HG03521 (cell line): ENCODE measurements around the gene BAG2.

Experiments used
- ATAC-seq: cut with Tn5 transposase; IDR thresholded peaks from one replicate; pipeline ENCODE4 v1.9.1; 2021; ENCODE audit warnings: mild to moderate bottlenecking, moderate library complexity; ENCODE audit not compliant: unreplicated experiment

The BAG2 gene

DNA sequence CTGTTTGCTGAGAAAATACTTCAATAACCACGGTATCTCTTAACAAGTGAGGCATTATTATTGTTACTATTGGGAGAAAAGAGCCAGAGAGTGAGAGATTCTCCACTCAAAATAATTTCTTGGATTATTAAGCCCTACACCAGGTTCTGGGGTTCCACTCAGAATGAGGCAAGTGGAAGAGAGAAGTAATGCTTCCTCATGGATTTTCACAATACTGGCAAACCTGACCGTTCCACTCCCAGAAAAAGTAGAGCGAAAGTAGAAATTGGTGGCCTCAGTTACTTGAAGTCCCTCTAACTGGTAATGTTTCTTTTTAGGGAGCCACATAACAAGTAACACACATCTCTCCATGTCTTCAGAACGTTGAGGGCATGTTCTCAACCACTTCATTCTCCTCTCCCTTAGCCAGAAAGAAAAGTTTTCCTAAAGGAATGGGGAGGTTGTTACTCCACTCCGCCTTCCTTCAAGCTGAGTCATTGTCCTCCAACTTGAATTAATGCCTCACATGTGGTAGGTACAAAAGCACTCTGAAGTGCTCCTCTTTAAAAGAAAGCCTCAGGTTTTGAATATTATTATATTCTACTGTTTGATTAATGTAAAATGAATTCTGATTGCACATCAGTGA is 1.9 kb downstream of the BAG2 start:
- no peak for ATAC-seq

DNA sequence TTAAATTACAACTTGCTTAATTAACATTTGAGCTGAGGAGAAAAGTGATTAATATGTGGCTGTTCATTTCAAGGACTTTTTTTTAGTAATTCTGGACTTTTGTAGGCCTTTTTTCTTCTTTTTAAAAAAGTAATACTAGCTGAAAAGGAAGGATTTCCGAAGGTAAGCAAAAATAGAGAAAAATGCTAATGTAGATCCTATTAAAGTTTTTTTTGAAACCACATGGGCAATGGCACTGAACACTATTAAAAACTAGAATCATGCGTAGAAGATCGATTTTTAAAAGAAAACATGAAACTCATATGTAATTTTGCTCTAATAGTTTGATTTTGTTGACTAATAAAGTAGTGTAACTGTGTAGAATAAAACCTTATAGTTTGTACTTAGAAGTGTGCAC is 2.4 kb downstream of the BAG2 start:
- ATAC-seq = no peak

- no peak for ATAC-seq
Observed at GRCh38 chr6:57177545-57178265, 5.6 kb downstream of the BAG2 start.

GRCh38 chr6:57180596-57180995 is 8.5 kb downstream of the BAG2 start:
- ATAC-seq = no peak

- ATAC-seq = no peak
Observed at GRCh38 chr6:57182017-57182432, 9.9 kb downstream of the BAG2 start.

DNA sequence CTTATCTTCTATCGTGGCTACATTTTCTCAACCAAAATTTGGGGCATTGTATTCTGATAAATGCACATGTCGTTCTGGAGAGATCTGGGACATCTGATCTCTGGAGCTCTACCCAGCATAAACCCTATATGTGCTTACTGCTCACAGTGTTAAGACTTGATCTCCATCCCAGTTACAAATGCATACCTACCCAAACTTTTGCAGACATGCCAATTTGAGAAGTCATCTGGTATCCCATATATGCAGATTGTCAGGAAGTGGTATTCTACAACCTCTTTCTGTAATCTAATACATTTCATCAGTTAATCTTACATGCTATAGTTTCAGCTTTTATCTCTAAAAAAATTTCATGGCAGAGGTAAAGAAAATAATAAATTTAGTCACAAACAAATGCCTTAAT is 11.2 kb downstream of the BAG2 start:
- ATAC-seq = no peak

DNA sequence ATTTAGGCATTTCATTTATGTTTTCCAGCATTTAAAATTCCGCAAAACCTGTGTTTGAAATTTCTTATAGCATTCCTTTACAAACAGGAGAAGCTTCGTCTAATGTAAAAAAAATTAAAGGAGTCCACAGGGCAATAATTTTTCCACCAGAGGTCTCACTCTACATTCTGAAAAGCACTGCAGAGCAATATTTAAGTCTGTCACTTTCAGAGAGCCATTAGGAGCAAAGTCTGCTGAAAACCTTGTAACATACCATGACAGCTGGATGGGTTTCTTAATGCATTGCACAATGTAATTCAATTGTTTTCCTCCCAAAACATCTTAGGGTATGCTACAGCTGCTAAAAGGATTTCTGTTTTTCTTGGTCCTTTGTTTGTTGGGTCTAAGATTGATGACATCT is 18.0 kb downstream of the BAG2 start:
- ATAC-seq = no peak

- ATAC-seq = no peak
Observed at GRCh38 chr6:57193177-57193576, 21.1 kb downstream of the BAG2 start.

- ATAC-seq = no peak
Observed at GRCh38 chr6:57195457-57195856, 23.3 kb downstream of the BAG2 start.

- ATAC-seq = no peak
Observed at GRCh38 chr6:57198926-57199636, 27.0 kb downstream of the BAG2 start.

DNA sequence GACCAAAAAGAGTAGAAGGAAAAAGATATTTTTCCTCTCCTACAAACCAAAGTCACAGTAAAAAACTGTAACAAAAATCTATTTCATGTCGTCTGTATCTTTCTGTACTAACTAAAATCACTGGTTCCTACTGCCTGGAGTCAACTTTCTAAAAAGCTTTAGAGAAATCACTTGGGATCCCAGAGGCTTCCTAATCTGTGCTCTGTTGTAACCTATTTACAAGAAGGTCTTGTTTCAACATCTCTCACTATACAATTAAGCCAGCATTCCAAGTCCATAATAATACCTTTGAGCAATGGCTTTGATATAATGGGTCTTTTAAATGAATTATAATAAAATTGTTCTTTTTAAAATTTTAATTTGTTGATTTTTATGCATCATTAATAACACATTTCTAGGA is 29.6 kb downstream of the BAG2 start:
- ATAC-seq = no peak

DNA sequence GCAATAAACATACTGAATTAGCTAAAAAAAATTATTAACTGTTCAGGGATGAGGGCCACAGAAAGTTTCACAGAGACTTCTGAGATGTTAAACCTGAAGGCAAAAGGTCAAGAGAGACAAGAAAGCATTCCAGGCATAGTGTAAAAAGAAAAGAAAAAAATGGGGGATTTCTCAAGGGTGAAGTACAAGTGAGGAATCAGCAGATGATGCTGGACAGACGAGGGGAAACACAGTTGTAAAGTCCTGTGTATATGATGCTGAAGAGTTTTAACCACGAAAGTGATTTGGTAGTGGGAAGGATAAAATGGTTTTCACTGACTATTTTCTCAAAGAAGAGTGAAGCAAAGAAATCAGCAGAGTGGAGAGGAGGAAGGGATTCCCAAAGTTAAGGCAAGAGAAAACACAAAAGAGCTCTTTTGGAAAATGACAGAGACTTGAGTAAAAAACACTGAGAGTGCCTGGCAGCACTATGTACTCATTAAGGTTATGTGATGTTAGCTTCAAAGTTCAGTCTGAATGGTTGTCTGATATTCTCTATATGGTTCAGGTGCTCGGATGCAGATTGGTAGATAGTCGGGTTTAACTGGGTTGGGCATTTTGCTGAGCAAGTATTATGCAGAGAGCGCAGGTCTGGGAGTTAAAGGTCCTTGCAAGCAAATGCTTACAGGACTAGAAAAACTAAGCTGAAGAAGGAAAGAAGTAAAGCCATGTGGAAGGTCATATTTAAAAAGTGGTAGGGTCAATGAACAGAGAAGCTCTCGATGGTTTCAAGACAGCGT is 33.6 kb downstream of the BAG2 start:
- no peak for ATAC-seq

GRCh38 chr6:57207141-57207540 is 35.0 kb downstream of the BAG2 start:
- ATAC-seq = no peak

GRCh38 chr6:57207872-57208271 is 35.7 kb downstream of the BAG2 start:
- no peak for ATAC-seq

DNA sequence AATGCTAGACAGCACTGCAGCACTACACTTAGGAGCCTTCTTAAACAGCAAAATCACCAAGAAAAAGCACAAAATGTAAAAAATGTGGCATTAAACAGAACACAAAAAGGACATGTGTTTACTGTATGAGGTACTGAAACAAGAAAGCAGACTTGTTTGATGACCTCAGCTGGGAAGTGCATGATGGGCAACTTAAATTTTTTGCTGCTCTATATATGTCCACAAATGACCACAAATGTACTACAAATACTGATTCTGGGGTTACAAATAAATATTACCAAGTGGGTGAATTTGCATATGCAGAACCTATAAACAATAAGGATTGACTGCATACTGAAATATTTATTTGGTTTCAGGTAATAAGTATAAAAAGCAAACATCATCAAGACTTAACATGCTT is 36.9 kb downstream of the BAG2 start:
- ATAC-seq = no peak

DNA sequence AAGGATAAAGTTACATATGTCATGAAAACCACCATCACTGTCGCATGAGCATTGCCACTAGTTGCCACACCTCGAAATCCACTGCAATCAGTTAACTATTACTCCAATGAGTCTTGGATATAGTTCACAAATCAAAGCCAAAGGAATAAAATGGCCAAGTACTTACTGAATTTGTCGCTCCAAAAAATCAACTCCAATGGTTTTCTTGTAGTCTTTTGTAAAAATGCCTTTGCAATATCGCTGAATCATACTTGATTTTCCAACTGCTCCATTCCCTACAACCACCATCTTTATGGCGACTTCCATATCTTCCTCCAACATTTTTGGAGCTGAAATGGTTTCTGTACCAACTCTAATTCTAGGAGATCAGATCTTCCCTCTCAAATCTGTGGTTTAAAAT is 37.9 kb downstream of the BAG2 start:
- no peak for ATAC-seq

DNA sequence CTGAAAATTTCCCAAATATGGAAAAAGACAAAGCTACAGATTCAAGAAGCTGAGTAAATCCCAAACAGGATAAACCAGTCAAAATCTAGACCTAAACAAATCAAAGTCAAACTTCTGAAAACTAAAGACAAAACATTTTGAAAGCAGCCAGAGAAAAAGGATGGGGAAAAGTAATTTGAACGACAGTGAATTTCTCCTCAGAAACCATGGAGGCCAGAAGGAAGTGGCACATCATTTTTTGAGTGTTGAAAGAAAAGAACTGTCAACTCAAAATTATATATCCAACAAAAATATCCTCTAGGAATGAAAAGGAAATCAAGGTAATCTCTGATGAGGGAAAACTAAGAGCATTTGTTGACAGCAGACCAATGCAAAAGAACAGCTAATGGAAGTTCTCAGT is 43.1 kb downstream of the BAG2 start:
- ATAC-seq = no peak

DNA sequence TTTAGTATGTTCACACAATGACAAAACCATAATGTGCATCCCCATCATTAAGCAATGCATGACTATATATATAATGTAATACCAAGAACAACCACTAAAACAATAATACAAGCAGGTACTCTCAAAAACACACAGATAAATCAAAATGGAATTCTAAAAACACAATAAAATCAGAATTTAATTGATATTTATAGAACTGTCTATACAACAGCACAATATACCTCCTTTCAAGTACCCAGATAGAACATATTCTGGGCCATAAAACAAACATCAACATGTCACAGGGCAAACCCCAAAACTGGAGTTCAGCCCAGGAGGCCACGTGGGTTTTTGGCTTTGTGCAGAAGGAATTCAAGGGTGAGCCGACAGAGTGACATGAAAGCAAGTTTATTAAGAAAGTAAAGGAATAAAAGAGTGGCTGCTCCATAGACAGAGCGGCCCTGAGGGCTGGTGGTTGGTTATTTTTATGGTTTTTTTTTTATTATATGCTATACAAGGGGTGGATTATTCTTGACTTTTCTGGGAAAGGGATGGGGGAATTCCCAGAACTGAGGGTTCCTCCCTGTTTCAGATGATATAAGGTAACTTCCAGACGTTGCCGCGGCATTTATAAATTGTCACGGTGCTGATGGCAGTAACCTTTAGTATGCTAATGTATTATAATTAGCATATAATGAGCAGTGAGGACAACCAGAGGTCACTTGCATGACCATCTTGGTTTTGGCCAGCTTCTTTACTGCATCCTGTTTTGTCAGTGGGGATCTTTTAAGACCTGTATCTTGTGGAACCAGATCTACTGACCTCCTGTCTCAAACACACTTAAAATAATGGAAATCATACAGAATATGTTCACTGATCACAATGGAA is 44.3 kb downstream of the BAG2 start:
- ATAC-seq = no peak

DNA sequence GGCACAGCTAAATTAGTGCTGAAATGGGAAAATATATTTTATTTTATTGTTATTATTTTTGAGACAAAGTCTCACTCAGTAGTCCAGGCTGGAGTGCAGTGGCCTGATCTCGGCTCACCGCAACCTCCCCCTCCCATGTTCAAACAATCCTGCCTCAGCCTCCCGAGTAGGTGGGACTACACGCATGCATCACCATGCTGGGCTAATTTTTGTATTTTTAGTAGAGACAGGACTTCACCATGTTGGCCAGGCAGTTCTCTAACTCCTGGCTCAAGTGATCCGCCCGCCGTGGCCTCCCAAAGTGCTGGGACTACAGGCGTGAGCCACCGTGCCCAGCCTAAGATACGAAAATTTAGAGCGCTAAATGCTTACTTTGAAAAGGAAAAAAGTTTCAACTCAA is 45.1 kb downstream of the BAG2 start:
- ATAC-seq = no peak

GRCh38 chr6:57220083-57220703 is 48.1 kb downstream of the BAG2 start:
- ATAC-seq = no peak
